ENCODE data around the gene IGF1R.

IGF1R gene

GRCh38 chr15:98796685-98797357 is 148.5 kb downstream of the IGF1R start:
- no peak for DNase-seq (ENCODE audit: low read depth in 2 of 2)

GRCh38 chr15:98798375-98798893 is 150.1 kb downstream of the IGF1R start:
- DNase-seq (ENCODE audit: low read depth in 2 of 2), result no peak

GRCh38 chr15:98799461-98800390 is 151.4 kb downstream of the IGF1R start:
- no peak for DNase-seq (ENCODE audit: low read depth in 2 of 2)

GRCh38 chr15:98800437-98801233 is 152.3 kb downstream of the IGF1R start:
- DNase-seq (ENCODE audit: low read depth in 2 of 2), result no peak

GRCh38 chr15:98801234-98801561 is 152.9 kb downstream of the IGF1R start:
- DNase-seq (ENCODE audit: low read depth in 2 of 2), result no peak

GRCh38 chr15:98802187-98802586 is 153.8 kb downstream of the IGF1R start:
- no peak for DNase-seq (ENCODE audit: low read depth in 2 of 2)

GRCh38 chr15:98803228-98804056 is 155.1 kb downstream of the IGF1R start:
- DNase-seq (ENCODE audit: low read depth in 2 of 2), result no peak

GRCh38 chr15:98804057-98804380 is 155.7 kb downstream of the IGF1R start:
- no peak for DNase-seq (ENCODE audit: low read depth in 2 of 2)

- DNase-seq (ENCODE audit: low read depth in 2 of 2), result no peak
Observed at GRCh38 chr15:98805434-98806274, 157.3 kb downstream of the IGF1R start.

GRCh38 chr15:98806275-98806895 is 158.0 kb downstream of the IGF1R start:
- no peak for DNase-seq (ENCODE audit: low read depth in 2 of 2)

- no peak for DNase-seq (ENCODE audit: low read depth in 2 of 2)
Observed at GRCh38 chr15:98807262-98807661, 158.9 kb downstream of the IGF1R start.

- no peak for DNase-seq (ENCODE audit: low read depth in 2 of 2)
Observed at GRCh38 chr15:98809273-98809672, 160.9 kb downstream of the IGF1R start.

GRCh38 chr15:98812716-98813446 is 164.5 kb downstream of the IGF1R start:
- DNase-seq (ENCODE audit: low read depth in 2 of 2), result no peak

- DNase-seq (ENCODE audit: low read depth in 2 of 2), result no peak
Observed at GRCh38 chr15:98813951-98814350, 165.6 kb downstream of the IGF1R start.

GRCh38 chr15:98815207-98815606 is 166.9 kb downstream of the IGF1R start:
- no peak for DNase-seq (ENCODE audit: low read depth in 2 of 2)

- no peak for DNase-seq (ENCODE audit: low read depth in 2 of 2)
Observed at GRCh38 chr15:98817745-98818144, 169.4 kb downstream of the IGF1R start.

- no peak for DNase-seq (ENCODE audit: low read depth in 2 of 2)
Observed at GRCh38 chr15:98823012-98823458, 174.7 kb downstream of the IGF1R start.

GRCh38 chr15:98823616-98824015 is 175.3 kb downstream of the IGF1R start:
- no peak for DNase-seq (ENCODE audit: low read depth in 2 of 2)

GRCh38 chr15:98824595-98824994 is 176.3 kb downstream of the IGF1R start:
- no peak for DNase-seq (ENCODE audit: low read depth in 2 of 2)

All from stimulated activated CD4-positive, alpha-beta T cell treated with anti-CD3 and anti-CD28 coated beads, Interleukin-1b, Interleukin-23, amount 100 ng/mL, for 1 hour (primary cell).